Measurements from ENCODE around the gene SEC14L3.

The SEC14L3 gene

DNA sequence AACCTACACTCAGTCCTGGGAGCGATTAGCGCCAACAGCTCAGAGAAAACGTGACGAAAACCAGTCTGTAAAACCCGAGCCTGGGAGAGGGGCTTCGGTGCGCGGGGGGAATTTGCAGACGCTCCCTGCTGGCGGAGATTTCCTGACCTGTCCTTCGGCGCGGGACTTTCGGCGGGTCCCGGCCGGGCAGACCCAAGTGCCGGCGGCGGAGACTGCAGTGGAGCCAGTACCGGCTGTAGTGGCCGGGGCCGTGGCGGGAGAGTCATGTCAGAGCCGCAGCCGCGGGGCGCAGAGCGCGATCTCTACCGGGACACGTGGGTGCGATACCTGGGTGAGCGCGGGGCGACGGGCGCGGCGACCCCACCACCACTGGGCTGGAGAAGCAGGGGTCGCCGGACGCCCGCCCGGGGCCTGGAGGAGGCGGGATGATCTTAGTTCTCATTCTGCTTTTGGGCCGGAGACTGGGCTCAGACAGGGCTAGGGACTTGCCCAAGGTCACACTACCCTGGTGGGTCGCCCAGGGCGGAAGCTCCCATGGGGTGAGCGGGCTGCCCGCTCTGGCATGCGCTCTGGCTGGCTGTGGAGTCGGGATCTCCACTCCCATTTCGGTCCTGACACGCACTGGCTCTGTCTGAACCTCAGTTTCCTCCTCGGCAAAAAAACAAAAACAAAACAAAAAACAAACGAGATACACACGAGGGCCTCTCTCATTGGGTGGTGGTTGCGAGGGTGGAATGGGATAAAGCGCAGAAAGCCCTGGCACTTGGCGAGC lies 46.0 kb downstream of the SEC14L3 start, which contains the start of gene MTFP1:
MTFP1 (plus strand) TSS at position 153 of the 772 bp plus-strand sequence; CDS start at position 265, 112 bp downstream.
- TF ChIP-seq GATA2 (IDR thresholded peaks at IDR 0.05; ENCODE audit: low read depth, low read length) (no peak), GATA3 (IDR thresholded peaks at IDR 0.05; ENCODE audit: low read depth, low read length) (no peak)

DNA sequence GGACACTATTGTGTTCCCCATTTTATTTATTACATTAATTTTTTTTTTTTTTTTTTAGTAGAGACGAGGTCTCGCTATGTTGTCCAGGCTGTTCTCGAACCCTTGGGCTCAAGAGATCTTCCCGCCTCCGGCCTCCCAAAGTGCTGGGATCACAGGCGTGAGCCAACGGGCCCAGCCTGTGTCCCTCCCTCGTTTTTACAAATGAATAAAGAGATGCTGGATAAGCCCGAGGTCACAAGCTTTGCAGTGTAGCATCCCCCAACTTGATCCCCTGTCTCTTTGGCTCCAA lies 46.5 kb downstream of the SEC14L3 start:
- TF ChIP-seq GATA3 (IDR thresholded peaks at IDR 0.05; ENCODE audit: low read depth, low read length) (no peak), GATA2 (IDR thresholded peaks at IDR 0.05; ENCODE audit: low read depth, low read length) (no peak)

DNA sequence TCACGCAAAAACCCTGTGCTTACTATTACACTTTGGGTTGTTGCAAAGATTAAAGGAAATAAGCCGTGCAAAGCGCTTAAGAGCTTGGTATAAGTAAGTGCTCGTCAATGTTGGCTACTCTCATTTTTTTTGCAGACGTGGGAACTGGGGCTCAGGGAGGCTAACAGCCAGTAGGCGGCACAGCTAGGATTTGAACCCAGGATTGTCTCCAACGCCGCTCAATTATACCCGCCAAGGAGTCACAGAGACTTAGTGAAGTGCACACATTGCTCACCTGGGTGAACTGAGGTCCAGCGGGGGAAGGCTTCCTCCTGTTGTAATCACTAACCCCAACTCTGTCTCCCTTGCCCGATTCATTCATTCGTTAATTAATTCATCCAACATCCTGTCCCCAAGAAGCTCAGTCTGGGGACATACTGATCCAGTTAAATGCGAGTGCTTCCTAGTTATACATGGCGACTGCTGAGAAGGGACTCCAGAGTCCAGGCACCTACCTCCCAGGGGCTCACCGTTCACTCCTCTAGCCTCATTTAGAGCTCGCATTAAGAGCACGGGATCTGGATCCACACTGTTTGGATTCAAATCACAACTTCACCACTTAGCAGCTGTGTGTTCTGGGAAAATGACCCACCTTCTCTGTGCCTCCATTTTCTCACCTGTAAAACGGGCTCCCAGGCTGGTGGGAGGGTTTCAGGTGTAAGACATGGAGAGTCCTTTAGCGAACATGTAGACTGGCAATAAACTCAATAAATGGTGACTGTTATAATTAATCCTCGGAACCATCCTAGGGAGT lies 47.1 kb downstream of the SEC14L3 start:
- TF ChIP-seq GATA3 (IDR thresholded peaks at IDR 0.05; ENCODE audit: low read depth, low read length) (no peak), GATA2 (IDR thresholded peaks at IDR 0.05; ENCODE audit: low read depth, low read length) (no peak)

DNA sequence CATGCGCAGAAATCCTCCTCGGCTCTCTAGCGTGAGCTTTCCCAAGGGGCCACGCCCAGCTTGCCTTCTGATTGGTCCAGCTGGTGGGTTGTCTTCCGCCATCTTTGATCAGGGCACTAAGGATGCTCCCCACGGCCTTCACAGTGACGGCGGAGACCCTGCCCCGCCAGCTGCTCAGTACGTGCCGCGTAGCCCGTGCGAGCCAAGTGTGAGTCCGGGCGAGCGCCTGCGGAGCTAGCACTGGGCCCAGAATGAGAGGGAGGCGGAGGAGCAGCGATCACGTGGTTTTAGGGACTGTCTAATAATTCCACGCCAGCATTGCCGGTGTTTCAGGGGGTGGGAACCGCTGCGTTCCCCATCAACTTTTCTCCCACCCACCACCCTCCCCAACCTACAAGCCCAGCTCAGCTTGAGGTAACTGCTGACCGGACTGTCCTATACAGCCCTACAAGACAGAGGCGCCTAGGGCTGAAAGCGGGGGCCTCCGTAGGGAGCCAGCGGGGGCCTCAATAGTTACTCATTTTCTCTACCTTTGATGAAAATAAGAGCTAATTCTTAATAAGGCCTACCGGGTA lies 47.8 kb downstream of the SEC14L3 start:
- TF ChIP-seq GATA3 (IDR thresholded peaks at IDR 0.05; ENCODE audit: low read depth, low read length) (no peak), GATA2 (IDR thresholded peaks at IDR 0.05; ENCODE audit: low read depth, low read length) (no peak; the same call in 1 of the 2 replicates)

DNA sequence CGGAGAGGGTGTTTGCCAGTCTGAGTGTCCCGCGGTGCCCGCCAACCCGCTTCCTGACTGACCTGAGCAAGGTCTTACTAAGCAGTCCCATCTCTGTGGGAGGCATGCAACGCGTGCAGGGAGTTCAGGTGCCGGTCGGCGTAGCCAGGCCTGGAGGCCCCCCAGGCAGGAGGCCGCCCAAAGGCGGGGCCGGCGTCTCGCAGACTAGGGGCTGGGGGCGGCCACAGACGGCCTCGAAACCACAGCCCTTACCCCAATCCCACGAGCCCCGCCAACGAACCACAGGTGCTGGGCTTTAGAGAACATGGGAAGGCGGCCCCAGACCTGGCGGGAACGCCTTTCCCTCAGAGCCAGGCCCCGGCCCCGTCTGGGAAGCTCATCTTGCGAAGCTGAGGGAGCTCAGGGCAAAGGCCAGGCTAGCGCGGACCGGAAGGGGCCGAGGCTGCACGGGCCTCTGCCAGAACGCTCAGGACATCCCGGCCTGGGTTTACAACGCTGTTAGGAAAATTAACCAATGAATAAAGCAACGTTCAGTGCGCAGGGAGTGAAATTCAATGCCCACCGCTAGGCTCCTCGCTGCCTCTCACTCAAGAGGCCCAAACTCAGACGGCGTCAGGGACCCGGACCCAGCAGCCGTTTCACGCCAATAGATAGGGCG lies 48.4 kb downstream of the SEC14L3 start:
- TF ChIP-seq GATA2 (IDR thresholded peaks at IDR 0.05; ENCODE audit: low read depth, low read length) (no peak), GATA3 (IDR thresholded peaks at IDR 0.05; ENCODE audit: low read depth, low read length) (no peak)

DNA sequence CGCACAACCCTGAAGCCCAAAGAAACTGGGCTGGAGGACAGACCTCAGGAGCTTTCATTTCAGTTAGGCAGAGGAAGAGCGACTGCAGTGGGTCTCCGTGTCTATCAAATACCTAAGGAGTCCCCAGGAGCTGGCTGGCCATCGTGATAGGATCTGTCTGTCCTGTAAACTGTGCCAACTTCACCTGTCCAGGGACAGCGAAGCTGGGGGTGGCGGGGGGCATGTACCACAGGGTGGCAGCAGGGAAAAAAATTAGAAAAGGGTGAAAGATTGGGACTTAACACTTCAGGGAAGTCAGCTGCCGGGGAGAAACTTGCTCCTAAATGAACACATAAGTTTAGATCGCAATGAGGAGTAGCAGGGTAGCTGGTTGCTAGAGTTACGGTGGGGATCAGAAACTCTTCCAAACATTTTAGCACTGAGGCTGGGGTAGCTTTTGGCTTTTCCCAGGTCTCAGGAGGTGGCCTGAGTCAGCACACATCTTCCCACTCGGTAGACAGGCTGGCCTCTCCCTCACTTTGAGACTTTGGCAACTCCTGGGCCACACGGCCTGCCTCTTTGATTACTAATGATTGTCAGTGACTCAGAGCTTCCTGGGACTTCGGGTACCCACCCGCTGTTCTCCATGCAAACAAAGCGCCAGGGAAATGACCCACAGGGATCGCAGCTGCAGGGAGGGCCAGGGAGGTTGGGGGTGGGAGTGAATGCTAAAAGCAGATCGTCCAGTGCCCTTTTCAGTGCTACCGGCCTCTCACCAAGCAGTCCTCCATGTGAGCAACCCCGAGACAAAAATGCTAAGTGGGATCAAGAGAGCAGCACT lies 49.1 kb downstream of the SEC14L3 start:
- no peak for TF ChIP-seq GATA3 (IDR thresholded peaks at IDR 0.05; ENCODE audit: low read depth, low read length)
- no peak for TF ChIP-seq GATA2 (IDR thresholded peaks at IDR 0.05; ENCODE audit: low read depth, low read length)

DNA sequence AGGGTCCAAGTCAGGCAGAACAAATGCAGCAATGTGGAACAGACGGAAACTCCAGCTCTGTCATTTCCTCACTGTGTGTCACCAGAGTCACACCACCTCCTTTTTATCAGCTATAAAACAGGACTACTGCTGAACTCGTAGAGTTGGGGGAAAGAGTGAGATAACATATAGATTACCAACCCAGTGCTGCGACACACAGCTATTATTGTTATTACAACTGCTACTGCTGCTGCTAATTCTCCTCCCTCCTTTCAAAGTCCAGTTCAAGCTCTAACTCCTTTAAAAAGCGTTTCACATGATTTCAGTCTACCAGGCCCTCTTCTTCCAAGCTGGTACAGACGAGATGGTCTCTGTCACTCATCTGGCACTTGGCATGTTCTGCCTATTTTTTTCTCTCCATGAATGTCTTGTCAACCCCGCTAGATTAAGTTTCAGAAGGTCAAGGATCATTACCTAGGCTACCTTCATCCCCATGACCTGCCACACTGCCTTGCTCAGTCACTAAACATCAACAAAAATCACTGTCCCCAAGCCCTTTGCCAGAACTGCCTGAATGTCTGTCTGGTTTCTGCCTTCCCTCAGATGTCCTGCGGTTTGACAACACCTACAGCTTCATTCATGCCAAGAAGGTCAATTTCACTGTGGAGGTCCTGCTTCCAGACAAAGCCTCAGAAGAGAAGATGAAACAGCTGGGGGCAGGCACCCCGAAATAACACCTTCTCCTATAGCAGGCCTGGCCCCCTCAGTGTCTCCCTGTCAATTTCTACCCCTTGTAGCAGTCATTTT lies 49.9 kb downstream of the SEC14L3 start:
- no peak for TF ChIP-seq GATA3 (IDR thresholded peaks at IDR 0.05; ENCODE audit: low read depth, low read length)
- TF ChIP-seq GATA2 (IDR thresholded peaks at IDR 0.05; ENCODE audit: low read depth, low read length): no peak

DNA sequence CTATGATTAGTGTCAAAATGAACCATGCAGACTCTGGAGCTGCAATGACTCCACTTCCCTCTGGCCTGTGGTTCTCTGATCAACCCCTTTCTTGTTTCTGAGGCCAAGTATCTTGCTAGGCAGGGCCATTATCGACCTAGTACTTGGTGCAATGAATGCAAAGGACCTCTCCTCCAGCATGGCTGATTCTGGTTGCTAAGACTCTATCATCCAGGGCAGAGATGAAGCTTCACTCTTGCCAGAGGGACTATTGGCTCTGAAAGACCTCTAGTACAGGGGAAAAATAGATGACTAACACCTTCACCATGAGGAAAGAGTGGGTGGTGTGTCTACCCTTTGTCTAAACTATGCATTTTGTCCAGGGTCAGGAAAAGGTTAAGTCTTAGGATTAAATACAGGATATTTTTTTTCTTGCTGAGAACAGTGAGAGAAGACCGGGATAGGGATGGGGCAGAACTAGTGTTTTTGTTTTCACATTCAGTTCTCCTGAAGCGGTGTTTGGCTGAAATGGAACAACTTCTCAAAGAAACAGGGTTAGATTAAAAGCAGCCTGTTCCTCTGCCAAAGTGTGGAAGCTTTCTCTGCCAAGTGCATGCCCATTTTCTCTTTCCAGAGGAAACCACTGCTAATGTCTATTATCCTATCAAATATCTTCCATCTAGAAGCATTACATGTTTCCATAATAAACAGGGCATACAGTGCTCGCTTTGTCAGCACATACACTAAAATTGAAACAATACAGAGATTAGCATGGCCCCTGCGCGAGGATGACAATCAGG lies 51.3 kb downstream of the SEC14L3 start:
- TF ChIP-seq GATA3 (IDR thresholded peaks at IDR 0.05; ENCODE audit: low read depth, low read length): no peak
- TF ChIP-seq GATA2 (IDR thresholded peaks at IDR 0.05; ENCODE audit: low read depth, low read length): no peak

DNA sequence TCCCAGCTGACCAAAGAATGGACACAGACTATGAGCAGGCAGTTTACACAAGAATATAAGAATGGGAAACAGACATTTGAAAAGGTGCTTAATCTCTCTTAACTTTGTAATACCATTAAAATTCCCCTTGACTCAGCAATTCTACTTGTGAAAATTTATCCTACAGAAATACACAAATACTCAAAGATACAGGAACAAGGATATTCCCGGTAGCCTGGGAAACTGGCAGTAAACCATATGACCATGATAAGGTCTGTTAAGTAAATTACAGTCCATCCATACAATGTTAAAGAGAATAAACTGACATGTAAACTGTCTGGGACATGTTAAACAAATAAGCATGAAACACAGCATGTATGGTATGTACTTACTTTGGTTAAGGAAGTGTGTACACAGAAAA lies 55.0 kb downstream of the SEC14L3 start:
- no peak for TF ChIP-seq GATA2 (IDR thresholded peaks at IDR 0.05; ENCODE audit: low read depth, low read length)

DNA sequence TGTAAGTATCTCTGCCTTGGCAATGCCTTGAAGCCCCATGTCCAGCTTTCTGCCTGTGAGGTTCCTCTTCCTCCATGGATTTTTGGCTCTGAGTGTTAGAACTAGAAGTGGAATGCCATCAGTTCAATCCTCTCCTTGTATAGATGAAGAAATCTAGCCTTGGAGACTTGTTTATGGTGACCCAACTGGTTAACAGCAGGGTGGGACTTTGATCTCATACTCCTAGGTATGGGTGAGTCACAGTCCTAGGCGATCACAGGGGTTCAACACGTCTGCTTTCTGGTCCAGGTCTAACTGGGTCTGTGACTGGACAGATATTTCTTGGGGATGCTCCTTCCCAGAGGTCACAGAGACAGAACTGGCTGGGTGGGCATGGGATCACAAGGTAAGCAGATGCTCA lies 55.4 kb downstream of the SEC14L3 start:
- TF ChIP-seq GATA2 (IDR thresholded peaks at IDR 0.05; ENCODE audit: low read depth, low read length) (no peak), GATA3 (IDR thresholded peaks at IDR 0.05; ENCODE audit: low read depth, low read length) (no peak)

DNA sequence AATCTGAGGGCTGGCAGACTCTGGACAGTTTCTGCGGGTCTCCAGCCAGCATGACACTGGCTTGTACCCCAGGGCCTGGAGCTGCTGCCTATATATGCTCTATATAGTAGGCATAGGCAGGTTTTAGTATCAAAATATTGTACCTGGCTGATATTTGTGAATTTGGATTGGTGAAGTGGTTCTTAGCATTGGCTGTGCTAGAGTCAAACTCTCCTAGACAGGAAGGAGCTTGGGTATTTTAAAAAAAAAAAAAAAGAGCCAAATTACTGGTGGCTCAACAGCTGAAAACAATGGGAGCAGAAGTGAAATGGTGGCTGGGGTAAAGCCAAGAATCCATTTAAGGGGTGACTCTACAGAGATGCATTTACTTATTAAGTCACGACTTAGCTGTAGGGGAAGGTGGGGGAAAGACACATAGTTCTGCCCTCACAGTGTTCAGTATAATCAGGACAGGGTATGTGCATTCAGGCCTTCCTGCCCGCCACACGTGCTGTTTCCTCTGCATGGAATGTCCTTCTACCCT lies 57.2 kb downstream of the SEC14L3 start:
- TF ChIP-seq GATA3 (IDR thresholded peaks at IDR 0.05; ENCODE audit: low read depth, low read length) (no peak), GATA2 (IDR thresholded peaks at IDR 0.05; ENCODE audit: low read depth, low read length) (no peak)
